Retinal pigment epithelial cell (primary cell): ENCODE data around the gene SCAMP4.

ENCODE experiments used
- DNase-seq: peaks from one replicate; pipeline ENCODE4 v3.0.0-alpha.2; 2010; ENCODE audit warnings: low read depth
- H3K4me3 ChIP-seq: 2 replicates; pipeline ENCODE4 v1.5.1; 2011; ENCODE audit warnings: mild to moderate bottlenecking, low read length, control low read depth, moderate library complexity
- TF ChIP-seq, protein P1 (sequence below): conservative IDR thresholded peaks from 2 replicates; pipeline ENCODE4 v1.5.1; 2011; ENCODE audit warnings: low read depth, low read length, control low read depth, inconsistent platforms

The SCAMP4 gene

DNA sequence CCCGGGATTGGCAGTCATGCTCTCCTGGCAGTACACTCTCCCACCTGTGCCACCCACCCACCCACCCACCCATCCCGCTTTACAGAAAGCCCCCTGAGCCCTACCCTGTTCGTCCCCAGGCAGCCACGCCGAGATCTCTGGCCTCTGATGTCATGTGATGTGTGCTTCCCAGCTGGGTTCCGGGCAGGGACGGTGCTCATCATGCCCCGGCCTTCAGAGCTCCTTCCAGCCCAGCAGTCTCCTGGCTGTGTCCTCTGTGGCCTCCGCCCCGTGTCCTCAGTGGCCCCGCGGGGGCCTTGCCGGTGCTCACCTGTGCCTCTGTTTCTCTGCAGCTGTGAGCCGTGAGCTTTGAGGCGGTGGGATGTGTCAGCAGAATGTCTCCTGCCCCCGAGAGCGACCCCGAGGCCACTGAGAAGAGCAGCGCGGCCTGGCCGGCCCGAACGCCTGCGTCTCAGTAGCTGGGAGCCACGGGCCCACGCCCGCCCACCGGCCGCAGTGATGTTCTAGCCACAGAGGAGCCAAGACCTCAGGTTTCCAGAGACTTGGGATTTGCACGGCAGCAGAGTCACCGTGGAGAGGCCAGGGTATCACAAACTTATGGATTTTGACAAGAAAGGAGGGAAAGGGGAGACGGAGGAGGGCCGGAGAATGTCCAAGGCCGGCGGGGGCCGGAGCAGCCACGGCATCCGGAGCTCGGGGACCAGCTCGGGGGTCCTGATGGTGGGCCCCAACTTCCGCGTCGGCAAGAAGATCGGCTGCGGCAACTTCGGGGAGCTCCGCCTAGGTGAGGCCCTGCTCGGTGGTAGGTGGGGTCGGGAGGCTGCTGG, 64.2 kb downstream of the SCAMP4 start:
- no peak overlapping the region for H3K4me3 ChIP-seq
- TF ChIP-seq, protein P1, sequence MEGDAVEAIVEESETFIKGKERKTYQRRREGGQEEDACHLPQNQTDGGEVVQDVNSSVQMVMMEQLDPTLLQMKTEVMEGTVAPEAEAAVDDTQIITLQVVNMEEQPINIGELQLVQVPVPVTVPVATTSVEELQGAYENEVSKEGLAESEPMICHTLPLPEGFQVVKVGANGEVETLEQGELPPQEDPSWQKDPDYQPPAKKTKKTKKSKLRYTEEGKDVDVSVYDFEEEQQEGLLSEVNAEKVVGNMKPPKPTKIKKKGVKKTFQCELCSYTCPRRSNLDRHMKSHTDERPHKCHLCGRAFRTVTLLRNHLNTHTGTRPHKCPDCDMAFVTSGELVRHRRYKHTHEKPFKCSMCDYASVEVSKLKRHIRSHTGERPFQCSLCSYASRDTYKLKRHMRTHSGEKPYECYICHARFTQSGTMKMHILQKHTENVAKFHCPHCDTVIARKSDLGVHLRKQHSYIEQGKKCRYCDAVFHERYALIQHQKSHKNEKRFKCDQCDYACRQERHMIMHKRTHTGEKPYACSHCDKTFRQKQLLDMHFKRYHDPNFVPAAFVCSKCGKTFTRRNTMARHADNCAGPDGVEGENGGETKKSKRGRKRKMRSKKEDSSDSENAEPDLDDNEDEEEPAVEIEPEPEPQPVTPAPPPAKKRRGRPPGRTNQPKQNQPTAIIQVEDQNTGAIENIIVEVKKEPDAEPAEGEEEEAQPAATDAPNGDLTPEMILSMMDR, result no peak
- DNase-seq, result no peak

DNA sequence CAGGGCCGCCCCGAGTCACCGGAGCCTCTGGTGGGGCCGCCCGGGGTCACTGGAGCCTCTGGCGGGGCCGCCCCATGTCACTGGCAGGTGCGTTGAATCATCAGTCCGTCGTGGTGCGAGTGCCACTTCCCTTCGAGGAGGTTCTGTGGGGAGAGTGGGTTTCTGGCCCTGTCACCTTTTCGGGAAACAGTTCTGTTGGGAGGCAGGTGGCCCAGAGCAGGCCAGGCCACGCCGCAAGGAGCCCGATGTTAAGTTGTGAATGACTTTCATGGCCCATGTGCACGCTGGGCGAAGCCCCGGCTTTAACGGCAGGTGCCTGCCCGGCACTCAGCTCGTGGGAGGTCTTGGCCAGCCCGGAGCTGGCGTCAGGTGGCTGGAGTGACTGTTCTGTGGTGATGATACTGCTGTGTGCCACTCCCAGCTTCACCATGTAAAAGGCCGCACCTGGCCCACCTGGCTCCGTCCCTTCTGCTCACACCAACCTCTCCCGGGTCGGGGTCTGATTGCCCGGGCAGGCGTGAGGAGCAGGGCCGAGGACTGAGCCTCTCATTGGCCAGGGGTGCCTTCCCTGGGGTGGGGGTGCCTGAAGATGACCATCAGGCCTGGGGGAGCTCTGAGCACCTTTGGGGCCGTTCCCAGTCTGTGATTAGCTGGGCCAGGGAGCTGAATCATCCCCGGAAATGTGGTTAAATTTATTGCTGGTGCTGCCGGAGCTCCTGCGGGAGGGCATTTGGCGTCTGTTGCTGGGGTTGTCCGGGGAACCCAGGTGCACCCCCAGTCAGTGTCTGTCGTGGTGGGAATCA, 65.0 kb downstream of the SCAMP4 start:
- DNase-seq, result no peak
- H3K4me3 ChIP-seq, result no peak overlapping the region
- TF ChIP-seq, protein P1, result no peak

DNA sequence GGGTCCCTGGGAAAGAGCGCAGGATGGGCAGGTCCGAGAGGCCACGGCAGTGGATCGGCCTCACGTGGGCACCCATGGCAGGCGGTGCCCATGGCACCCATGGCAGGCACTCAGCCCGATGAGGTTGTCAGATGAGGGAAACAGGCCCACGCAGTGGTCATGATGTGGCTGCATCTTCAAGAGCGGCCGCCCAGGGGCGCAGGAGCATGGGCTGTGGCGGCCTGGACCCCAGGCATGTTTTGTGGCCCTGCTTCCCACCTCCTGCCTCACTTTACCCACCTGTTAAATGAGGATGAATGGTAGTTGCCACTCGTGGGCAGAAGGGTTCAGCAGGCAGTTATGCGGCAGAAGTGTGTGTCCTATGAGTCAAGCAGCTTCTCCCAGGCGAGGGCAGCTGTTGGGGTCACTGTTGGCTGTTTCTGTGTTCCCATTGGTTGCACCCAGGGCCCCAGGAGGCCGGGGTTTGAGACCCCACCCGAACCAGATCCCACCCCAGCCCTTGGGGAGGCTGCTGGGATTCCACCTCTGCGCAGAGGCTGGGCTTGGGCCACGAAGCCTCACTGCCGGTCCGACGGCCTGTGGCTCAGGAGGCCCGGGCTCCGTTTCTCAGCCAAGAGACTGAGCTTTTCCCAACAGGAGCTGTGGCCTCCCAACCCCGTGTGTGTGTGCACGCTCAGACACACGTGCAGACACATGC, 65.8 kb downstream of the SCAMP4 start:
- H3K4me3 ChIP-seq, result no peak overlapping the region
- TF ChIP-seq, protein P1, result no peak

DNA sequence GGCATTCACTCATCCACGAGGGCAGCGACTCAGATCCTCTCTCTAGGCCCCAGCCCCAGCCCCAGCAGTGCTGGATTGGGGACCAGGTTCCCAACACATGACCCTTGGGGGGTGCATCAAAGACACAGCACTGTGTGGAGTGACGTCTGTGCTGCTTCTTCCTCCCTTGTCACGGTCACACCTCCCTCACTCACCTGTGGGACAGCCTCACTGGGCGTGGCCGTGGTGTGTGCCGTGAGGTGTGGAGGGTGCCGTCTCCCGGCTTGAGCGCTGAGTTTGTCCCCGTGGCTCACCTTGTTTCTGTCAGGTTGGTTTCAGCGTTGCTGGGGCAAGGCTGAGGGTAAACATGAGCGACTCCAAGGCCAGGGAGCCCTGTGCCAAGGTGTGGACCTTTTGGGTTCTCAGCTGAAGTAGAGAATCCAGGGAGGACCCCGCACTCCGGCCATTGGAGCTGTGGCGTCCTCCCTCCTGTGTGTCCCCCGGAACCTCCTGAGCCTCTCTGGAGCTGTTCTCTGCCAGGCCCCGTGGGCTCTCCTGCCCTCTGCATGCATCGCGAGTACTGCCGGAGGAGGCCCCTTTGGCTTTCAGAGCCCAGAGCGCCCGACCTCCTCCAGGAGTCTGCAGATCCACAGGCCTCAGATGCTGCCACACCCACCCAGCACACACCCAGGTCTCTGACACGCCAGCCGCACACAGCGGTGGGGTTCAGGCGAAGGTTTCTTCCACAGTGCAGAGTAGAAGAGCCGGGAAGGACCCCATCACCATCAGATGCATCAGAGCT, 69.4 kb downstream of the SCAMP4 start:
- no peak for DNase-seq
- H3K4me3 ChIP-seq, result no peak overlapping the region
- TF ChIP-seq, protein P1, result no peak

More for the DNA sequence above, 65.8 kb downstream of the SCAMP4 start:
- DNase-seq, result no peak

DNA sequence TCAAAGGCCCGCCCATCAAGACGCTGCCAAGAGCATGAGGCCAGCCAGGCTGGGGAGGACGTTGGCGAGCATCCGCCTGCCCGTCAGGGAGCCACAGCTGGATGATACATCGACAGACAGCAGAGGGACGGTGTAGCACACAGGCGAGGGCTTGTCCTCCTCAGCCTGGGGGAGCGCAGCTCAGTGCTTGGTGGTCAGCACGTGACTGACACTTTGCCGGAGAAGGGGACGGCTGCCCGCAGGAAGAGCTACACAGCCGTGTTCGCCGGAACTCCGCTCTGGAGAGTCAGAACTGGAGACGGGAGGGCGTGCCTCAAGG, 69.9 kb downstream of the SCAMP4 start:
- no peak for DNase-seq
- TF ChIP-seq, protein P1, result no peak
- no peak overlapping the region for H3K4me3 ChIP-seq
